UCSD-AML1 (cell line): ENCODE measurements around the gene C1QTNF9B.

Source experiments
- DNase-seq: peaks from one replicate; lab custom pipeline; 2025; ENCODE audit not compliant: unreplicated experiment; lab: John Stamatoyannopoulos, UW

Gene C1QTNF9B

DNA sequence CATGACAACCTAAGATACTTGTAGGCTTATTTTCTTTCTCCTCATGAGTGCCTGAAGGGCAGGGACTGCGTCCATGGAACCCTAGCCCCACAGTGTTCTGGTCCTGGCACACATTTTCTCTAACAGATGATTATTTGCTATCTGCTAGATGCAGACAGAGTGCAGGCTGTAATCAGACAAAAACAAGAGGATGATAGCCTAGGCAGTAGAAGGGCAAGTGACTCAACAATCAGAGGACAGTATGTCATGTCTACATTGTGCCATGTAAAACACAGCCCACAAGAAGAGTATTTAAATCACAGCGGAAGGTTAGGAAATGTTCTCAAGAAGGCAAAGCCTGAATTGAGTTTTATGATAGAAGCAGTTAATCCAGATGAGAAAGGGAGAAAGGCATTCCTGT, 37.4 kb downstream of the C1QTNF9B start:
- DNase-seq: no peak

- DNase-seq: no peak
Measured at GRCh38 chr13:23859455-23859854, 37.8 kb downstream of the C1QTNF9B start.

- DNase-seq: no peak
Measured at GRCh38 chr13:23858546-23858945, 38.8 kb downstream of the C1QTNF9B start.

- DNase-seq: no peak
Measured at GRCh38 chr13:23856008-23856750, 41.1 kb downstream of the C1QTNF9B start.

DNA sequence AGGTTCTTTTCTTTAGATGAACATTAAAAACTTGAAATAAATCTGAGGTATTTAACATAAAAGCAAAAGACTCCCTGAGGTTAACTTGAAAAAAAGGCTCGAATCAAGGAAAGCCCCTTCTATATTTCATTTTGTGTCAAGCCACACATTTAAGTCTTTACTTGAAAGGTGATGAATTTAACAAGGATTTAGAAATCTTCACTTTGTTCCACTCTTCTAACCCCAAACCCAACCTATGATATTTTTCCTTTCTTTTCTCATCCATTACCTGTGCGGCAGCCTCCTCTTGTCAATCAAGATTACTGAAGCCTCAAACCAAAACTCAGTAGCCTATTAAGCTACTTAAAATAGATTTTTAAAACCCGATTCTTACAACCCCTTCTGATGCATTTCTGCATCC, 41.9 kb downstream of the C1QTNF9B start:
- DNase-seq: no peak

DNA sequence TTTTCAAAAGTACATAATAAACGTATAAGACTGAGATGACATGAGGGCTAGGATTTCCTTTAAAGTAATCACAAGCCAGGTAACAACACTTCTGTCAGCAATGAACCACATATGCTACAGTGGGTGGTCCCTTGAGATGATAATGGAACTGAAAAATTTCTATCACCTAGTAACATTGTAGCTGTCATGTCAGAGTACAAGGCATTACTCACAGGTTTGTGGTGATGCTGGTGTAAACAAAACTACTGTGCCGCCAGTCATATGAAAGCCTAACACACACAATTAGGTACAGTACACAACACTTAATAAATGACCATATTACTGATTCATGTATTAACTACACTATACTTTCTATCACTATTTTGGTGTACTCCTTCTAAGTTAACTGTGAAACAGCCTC, 45.0 kb downstream of the C1QTNF9B start:
- DNase-seq: no peak

DNA sequence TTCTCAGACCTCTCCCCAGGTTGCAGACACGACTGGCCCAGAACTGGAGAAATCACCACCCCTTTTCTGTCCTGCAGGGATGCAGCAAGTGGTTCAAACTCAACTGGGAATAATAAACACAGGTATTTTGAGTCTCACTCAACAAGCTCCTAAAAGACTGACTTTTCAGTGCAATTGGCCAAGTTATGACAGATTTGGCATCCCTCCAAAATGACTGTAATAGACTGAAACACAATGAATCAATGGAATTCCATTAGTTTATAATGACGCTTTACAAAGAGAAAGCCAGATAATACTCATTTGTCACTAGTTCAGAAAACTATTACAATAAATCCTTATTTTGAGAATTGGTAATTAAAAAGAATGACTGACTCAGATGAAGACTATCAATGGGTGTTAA, 46.2 kb downstream of the C1QTNF9B start:
- DNase-seq: no peak

DNA sequence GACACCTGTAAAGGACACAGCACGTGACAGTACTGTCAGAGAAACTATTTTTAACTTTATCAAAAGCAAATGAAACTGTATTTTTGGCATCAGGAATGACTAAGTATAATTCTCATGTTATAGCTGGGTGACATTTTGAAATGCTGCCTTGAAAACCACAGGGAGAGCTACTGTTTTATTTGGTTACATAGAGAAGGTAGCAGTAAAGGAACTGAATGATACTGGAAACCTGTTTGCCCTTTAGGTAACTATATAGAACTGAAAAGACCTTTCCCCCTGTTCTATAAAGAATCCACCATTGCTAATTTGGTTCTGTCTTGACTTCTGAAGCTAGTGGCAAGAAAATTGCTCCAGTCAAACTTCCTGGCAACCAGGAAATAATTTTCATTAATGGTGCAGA, 47.2 kb downstream of the C1QTNF9B start:
- no peak for DNase-seq

GRCh38 chr13:23849670-23850069, 47.6 kb downstream of the C1QTNF9B start:
- DNase-seq: no peak

DNA sequence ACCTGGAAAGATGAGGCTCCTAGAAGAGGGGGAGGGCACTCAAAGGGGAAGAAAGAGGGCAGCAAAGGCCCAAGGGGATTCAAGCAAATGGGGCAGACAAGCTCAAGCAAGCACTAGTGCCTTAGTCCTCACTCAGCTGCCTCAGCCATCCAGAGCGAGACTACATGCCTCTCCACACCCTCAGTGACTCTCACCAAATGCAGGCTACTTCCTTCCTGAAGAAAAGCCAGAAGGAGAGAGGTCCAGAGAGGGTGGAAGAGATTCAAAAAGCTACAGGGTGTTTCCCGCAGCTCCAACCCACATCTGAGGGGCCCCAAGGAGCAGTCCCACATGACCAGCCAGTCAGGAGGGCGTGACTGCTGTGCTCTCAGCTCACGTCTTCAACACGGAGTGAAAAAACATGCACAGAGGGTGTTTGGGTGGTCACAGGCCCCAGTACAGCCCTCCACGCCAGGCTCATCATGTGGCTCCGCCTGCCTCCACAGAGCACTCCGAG, 48.6 kb downstream of the C1QTNF9B start:
- DNase-seq: peak; percentile 27

GRCh38 chr13:23848019-23848418, 49.3 kb downstream of the C1QTNF9B start:
- no peak for DNase-seq

DNA sequence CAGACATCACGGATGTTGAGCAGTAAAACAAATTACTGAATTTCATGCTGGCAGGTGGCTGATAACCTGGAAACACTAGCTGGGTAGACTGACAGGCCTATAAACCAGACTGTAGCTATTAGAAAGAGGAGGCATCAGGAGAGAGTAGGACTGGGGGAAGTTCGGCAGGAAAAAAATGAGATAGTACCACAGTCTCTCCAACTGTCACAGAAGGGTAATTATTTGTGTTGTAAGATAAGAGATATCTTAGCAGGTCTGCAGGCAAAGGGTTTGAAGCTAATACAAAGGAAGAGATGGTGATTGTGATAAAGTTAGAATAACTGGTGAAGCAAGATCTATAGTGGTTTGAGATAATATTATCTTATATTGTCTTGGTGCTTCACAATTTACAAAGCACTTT, 49.8 kb downstream of the C1QTNF9B start:
- DNase-seq: no peak

GRCh38 chr13:23845105-23845725, 52.1 kb downstream of the C1QTNF9B start:
- DNase-seq: no peak

DNA sequence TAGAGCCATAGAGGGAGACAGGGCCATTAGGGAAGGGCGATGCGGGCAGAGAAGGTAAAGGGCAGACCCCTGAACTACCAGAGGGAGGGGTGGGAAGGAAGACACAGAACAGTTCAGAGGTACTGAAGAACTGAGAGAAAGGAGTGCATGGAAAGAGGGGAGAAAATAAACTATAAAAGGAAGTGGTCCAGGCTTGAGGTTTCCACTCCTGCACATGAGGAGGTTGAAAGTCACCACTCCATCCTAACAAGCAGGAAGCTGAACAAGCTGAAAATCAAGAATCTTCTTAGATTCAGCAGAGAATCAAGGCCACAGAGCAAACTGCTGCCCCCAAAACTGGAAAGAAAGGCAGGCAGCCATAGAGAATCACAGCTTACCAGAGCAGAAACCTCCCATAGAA, 53.2 kb downstream of the C1QTNF9B start:
- DNase-seq: no peak

GRCh38 chr13:23843436-23843835, 53.9 kb downstream of the C1QTNF9B start:
- DNase-seq: no peak

DNA sequence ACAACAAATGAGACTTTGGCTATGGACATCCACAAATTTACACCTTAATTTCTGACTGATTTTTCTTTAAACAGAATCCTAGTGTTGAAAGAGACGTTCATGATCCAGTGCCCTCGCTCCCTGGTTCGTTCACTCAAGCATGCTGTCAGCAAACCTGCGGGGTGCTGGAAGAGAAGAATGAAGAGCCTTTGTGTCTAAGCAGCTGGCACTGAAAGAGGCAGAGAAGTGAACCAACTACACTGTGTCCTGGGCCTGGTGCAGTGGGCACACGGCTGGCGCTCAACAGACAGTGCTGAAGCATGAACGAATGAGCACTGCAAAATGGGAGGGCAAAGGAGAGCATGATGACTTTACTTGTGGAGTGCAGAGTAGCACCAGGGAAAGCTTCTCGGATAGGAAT, 54.9 kb downstream of the C1QTNF9B start:
- DNase-seq: no peak
